Mesenteric fat pad (tissue), 1 donor: Measurements from ENCODE around the gene RBM23. TPM values are rescaled to one million over a fixed set of nuclear protein-coding genes. Genes with fewer than 3 reads are reported as not detected.

Experiments used
- DNase-seq: peaks from one replicate; pipeline ENCODE4 v3.0.0-alpha.2; 2020; ENCODE audit warnings: low spot score
- total RNA-seq: library from RNA; stranded (reverse); fragmentation: NEBNext Ultra II Directional; extraction: Animal tissue kit (Norgen Biotek cat#: 25700); gene quantifications from one replicate; pipeline ENCODE4 v1.2.1, GENCODE V29; 2021
- donor health status: DM: yes; HTN: yes; CAD: no.

RBM23 gene
- total RNA-seq, 1 donor from 2014 or later: 53.8 TPM

DNA sequence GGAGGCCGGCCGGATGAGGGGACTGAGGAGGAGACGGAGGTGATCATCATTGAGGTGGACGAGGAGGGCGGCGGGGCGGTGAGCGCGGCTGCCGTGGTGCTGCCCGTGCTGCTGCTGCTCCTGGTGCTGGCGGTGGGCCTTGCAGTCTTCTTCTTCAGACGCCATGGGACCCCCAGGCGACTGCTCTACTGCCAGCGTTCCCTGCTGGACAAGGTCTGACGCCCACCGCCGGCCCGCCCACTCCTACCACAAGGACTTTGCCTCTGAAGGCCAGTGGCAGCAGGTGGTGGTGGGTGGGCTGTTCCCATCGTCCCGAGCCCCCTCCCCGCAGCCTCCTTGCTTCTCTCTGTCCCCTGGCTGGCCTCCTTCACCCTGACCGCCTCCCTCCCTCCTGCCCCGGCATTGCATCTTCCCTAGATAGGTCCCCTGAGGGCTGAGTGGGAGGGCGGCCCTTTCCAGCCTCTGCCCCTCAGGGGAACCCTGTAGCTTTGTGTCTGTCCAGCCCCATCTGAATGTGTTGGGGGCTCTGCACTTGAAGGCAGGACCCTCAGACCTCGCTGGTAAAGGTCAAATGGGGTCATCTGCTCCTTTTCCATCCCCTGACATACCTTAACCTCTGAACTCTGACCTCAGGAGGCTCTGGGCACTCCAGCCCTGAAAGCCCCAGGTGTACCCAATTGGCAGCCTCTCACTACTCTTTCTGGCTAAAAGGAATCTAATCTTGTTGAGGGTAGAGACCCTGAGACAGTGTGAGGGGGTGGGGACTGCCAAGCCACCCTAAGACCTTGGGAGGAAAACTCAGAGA is 72.9 kb downstream of the RBM23 start:
- no peak for DNase-seq

DNA sequence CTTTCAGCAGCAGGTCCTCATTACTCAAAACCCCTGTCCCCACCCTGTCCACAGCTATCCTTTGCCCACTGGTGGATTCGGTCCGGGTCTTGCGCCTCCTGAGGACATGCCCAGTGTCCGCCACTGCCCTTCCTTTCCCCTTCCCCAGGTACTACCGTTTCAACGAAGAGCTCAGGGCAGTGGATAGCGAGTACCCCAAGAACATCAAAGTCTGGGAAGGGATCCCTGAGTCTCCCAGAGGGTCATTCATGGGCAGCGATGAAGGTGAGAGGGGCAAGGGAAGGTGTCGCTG is 73.9 kb downstream of the RBM23 start:
- no peak for DNase-seq

DNA sequence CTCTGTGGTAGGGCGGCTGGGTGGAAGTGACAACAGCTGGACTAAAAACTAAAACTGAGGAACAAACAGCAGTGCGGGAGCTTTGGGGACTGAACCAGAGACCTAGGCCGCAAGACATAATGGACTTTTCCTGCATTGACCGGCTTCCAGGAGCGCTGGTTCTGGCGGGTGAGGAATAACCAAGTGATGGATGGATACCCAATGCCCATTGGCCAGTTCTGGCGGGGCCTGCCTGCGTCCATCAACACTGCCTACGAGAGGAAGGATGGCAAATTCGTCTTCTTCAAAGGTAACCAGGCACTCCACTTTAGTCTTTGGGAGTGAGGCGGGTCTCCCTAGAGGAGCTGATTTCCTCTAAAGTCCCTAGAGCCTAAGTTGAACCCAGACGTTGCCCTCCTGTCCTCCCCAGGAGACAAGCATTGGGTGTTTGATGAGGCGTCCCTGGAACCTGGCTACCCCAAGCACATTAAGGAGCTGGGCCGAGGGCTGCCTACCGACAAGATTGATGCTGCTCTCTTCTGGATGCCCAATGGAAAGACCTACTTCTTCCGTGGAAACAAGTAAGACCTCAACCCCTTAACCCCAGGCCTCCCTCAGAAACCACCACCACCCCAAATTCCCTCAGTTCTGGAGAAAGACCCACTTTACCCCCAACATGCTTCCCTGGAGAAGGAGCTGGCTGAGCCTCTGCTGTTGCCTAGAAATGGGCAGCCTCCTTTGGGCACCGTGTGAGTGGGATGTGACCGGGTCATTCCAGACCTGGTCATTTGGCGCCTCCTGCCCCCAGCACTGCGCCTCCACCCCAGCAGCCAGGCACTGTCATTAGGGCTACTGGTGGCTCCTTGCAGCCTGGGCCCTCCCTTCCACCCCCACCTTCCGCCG is 74.5 kb downstream of the RBM23 start:
- DNase-seq: no peak

Other genes with a start within 250 kb of the RBM23 start
- gene OXA1L, start 152.5 kb downstream of the RBM23 start, total RNA-seq: 77.7 TPM
- 25.5 TPM for gene SLC7A7, start 103.7 kb downstream of the RBM23 start, total RNA-seq
- 54.0 TPM for gene MRPL52, start 89.3 kb downstream of the RBM23 start, total RNA-seq
- gene MMP14, start 82.6 kb downstream of the RBM23 start, total RNA-seq: 273 TPM
- 113 TPM for gene LRP10, start 47.4 kb downstream of the RBM23 start, total RNA-seq
- gene REM2, start 35.9 kb downstream of the RBM23 start, total RNA-seq: 0.39 TPM
- gene PRMT5, start 10.2 kb upstream of the RBM23 start, total RNA-seq: 54.8 TPM
- 20.8 TPM for gene HAUS4, start 37.9 kb upstream of the RBM23 start, total RNA-seq
- gene AJUBA, start 63.4 kb upstream of the RBM23 start, total RNA-seq: 6.0 TPM
- gene C14orf93, start 91.0 kb upstream of the RBM23 start, total RNA-seq: 4.9 TPM
- gene PSMB5, start 115.8 kb upstream of the RBM23 start, total RNA-seq: 113 TPM
- gene PSMB11, start 123.1 kb upstream of the RBM23 start, total RNA-seq: not detected
- 2.4 TPM for gene CDH24, start 138.4 kb upstream of the RBM23 start, total RNA-seq
- 137 TPM for gene ACIN1, start 176.0 kb upstream of the RBM23 start, total RNA-seq
- 50.5 TPM for gene C14orf119, start 176.4 kb upstream of the RBM23 start, total RNA-seq
- not detected for gene CIROP, start 185.8 kb upstream of the RBM23 start, total RNA-seq
- gene CEBPE, start 200.1 kb upstream of the RBM23 start, total RNA-seq: not detected